Measurements from ENCODE around the gene FAM24B.
"Not testable (repeated sequence)": the region's sequence is repeated elsewhere in the genome, so short reads cannot be mapped to it uniquely, and the experiment has no call there.

FAM24B gene

DNA sequence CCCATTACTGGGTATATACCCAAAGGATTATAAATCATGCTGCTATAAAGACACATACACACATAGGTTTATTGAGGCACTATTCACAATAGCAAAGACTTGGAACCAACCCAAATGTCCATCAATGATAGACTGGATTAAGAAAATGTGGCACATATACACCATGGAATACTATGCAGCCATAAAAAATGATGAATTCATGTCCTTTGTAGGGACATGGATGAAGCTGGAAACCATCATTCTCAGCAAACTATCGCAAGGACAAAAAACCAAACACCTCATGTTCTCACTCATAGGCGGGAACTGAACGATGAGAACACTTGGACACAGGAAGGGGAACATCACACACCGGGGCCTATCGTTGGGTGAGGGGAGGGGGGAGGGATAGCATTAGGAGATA lies 21.3 kb downstream of the FAM24B start:
- not testable (repeated sequence) for DNase-seq

DNA sequence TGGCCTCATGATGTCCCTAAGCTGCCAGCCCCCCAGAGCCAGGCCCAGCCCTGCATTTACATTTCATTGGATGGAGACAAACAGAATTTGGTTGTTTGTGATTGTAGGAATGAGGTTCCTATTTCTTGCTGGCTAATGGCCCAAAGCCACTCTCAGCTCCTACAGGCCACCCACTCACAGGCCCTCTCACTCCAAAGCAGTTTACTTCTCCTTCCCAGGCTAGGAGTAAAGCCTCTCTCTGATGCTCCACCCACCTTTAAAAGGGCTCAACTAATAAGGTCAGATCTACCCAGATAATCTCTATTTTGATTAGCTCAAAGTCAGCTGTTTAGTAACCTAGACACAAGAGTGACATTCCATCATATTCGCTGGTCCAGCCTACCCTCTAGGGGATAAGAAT lies 22.5 kb downstream of the FAM24B start:
- DNase-seq = no peak

DNA sequence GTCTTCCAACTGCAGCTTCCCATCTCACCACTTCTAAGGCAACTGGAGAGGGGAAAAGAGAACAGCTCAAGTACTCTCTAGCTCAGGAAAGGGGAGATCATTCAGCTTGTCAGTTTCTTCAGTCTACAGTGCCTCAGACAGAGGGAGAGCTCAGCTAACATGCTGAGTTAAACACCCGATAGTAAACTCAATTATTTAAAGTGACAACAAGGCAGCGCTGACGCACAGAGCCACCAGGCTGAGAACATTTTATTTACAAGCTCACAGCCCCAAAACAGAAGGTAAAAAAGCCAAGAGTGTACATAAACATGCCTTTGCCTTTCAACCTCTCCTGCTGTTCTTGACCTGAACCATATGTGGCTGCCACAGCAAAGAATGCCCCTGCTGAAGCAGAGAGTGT lies 23.6 kb downstream of the FAM24B start:
- no peak for DNase-seq

DNA sequence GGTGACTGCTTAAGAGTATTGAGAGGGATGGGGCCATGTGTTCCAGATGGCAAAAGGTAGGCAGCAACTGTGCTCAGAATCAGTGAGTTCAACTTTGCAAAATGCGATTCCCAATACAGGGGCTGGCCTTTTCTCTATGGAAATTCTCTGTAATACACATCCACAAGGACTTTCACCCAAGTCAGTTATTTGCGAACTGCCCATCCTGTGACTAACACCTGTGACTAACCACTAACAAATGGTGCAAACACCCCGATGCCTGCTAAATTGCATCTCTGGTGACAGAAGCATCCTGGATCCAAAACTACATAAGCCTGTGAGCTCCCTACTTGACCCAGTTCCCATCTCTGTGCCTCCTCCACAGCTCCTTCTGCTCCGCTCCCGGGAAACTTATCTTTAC lies 24.7 kb downstream of the FAM24B start:
- DNase-seq = no peak

DNA sequence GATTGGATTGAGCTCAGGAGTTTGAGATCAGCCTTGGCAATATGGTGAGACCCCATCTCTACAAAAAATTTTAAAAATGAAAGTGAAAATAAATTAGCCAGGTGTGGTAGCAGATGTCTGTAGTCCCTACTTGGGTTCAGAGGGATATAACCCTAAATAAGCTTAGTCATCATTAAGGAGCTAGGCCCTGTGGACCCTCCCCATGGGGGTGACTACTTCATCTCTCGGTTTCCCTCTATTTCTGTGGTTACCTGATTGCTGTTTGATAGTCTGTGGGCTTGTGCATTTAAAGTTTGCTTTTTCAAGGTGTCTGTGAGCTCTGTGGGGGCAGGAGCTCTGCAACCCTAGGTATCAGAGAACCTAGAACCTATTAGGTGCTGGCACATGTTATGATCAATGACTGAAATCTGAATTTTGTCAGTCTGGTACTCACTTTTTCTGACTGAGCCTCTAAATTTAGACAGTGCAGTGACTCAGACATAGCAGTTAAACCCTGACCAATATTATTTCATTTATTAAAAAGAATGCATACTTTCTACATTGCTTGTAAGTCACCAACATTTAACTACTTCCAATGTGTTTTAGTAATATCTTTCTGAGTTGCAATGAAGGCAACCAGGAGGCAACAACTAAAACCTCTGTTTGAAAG lies 25.6 kb downstream of the FAM24B start:
- no peak for DNase-seq

DNA sequence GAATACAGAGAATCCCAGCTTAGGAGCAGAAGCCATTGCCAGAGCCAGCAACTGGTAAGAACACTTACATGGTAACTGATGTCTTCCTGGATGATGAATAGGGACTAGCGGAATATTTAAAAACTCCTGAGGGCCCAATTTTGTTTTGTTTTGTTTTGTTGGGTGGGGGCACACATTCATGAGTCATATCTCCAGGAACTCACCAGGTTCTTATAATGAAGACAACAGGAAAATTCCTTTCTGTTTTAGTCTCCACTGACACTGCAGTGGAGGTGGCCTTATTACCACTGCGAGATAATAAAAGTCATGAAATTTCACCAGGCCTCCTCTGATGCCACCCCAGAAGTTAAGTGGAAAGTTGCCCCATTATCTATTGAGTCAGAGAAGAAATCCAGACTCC lies 27.1 kb downstream of the FAM24B start:
- DNase-seq = no peak

DNA sequence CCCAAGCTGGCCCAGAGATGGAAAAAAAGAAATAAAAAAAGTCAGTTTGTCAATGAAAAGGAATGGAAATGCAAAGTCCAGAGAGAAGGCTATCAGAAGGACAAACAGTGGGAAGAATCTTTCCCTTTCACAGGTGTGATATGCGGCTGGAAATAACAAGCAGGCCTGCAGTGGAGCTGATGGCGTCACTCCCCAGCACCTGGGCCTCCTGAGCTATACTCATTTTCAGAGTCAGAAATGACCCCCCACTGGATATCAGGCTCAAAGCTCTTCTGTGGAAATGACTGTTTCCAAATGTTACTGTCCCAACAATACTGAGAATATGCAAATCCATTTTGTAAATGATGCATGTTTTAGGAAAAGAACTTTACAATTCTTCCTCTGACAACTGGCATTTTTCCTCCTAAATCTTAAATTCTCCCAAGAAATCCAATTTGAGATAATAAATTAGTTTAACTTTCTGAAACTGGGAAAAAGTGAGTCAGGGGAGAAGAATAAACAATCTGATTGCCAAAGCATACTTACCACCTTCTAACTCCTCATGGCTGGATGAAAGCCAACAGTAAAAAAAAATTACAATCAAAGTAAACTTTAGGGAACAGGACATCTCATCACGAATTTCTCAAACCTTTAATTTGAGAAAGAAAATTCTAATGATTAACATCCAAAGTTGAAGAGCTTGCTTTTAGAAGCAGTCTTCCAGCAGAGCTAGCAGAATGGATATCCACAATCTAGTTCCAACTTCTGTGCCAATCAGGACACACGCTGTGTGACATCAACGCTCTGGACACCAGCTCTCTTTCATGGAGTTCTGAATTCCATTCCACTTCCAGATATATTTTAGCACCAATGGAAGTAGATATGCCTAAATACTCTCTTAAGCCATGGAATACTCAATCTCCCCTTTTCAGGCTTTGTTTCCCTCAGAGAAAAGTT lies 28.4 kb downstream of the FAM24B start:
- DNase-seq = no peak

DNA sequence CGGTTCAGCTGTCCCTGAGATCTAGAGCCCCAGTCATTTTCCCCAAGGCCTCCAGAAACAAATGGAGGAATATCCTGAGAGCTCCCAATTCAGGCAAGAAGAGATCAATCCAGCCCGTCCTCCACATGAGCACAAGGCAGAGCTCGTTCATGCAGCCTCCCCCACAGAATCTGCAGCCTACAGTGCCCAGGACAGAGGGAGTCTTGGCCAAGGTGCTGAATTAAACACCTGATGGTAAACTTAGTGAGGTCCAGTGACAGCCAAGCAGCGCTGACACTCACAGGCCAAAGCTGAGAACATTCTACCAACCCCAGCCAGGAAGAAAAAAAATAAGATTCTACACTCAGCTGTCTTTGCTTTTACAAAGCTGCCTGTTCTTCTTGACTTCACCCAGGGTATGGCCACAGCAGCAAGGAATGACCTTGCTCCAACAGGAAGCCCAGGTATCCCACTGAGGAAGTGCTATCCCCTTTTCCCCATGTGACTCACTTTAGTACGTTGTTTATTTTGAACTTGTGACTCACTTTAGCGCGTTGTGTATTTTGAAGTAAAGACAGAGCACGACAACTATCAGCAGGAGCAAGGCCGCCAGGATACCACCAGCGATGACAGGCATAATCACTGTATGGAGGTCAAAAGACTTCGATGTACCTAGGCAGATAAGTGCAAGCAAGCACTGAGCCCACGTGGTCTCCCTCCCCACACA lies 29.3 kb downstream of the FAM24B start:
- DNase-seq = no peak

DNA sequence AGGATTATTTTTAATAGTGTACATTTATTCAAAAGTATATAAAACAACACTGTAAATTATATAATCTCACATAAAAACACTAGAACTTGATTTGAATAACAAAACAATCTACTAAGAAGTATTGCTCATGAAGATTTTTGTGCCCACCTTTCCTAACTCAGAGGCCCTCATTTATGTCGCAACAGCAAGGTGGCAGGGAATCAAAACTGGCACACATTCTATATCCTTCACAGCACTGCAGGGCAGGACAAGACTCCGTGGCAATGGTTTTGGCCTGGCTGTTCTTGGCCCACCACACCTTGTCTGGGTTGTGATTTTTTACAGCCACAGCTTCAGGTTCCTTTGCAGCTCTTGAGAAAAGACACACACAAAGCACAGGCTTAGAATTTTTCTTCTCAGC lies 30.3 kb downstream of the FAM24B start:
- DNase-seq = no peak

DNA sequence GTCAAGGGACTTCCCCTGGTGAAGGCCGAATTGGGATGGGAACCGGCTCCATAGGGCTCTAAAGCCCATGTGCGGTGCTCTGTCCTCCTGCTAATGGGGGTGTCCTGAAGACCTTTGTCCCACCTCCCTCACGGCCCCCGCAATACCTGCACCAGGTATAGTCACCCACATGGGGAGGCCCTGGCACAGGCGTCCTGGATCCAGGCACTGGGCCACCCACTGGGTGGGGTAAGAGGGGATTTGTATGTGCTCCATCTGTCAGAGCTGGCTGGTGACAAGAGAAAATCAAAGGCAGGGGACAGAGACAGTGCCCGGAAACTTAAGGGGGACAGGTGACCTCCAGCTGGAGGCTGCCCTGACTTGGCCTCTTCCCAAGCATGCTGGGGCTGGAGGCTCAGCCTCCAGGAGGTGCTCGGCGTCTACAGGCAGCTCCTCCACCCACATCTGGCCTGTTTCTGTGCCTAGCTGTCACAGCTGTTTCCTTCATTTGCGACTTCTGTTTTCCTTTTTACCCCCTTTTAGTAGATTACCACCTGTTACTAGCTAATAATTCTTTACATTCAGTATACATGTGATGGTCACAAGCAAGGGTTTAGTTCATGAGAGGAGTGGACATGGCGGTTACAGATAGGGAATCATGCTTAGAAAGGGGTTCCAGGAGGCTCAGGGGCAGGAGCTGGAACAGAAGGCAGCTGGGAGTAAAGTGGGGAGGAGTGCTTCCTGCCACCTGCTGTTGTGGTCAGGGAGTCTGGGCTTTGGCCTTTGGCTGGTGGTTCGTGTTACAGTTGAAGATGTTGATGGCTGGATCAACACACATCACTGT lies 31.4 kb downstream of the FAM24B start:
- DNase-seq = no peak

DNA sequence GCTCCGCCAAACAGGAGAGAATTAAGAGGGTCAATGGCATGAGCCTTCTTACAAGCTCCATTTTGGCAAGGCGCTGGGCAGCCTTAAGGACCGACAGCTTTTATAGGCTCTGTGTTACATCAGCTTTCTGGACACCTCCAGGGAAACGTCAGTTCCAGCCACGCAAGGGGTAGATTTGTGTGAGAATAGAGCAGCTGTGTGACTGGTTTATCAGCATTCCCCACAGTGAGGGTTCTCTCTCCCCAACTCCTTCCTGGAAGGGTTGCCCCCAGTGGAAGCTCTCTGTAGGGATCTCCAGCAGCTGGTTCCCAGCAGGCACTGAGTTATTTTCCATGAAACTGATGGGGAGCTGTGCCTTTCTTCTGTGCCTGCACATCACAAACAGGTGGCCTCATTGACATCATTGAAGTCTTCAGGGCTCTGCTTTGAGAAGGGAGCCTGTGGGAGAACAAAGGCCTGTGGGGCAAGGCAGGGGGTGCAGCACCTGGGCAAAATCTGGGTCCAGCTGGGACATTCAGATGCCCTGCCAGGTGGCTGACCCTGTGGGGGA lies 33.5 kb downstream of the FAM24B start, which contains the start of gene CUZD1:
CUZD1 (minus strand) TSS at position 75 of the 550 bp plus-strand sequence; CDS start at position 61, 14 bp downstream.
- no peak for DNase-seq

DNA sequence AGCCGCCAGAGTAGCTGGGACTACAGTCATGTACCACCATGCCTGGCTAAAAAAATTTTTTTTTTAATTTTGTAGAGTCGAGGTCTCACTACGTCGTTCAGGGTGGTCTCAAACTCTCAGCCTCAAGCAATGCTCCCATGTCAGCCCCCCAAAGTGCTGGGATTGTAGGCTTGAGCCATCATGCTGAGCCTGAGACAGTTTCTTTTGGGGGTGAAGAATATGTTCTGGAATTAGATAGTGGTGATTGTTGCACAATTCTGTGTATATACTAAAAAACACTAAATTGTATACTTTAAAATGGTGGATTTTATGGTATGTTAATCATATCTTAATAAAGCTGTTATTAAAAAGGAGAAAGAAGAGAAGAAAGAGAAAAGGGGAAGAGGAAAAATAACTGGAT lies 35.2 kb downstream of the FAM24B start:
- no peak for DNase-seq

DNA sequence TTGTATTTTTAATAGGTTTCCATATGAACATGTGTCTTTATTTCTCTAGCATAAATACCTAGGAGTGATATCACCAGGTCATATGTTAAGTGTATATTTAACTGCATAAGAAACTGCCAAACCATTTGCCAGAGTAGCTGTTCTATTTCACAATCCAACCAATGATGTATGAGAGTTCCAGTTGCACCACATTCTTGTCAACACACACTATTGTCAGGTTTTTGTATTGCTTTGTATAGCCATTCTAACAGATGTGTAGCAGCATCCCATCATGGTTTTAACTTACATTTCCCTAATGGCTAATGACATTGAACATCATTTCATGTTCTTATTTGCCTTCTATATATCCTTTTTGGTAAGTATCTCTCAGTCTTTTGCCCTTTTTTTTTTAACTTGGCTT lies 37.8 kb downstream of the FAM24B start:
- no peak for DNase-seq

DNA sequence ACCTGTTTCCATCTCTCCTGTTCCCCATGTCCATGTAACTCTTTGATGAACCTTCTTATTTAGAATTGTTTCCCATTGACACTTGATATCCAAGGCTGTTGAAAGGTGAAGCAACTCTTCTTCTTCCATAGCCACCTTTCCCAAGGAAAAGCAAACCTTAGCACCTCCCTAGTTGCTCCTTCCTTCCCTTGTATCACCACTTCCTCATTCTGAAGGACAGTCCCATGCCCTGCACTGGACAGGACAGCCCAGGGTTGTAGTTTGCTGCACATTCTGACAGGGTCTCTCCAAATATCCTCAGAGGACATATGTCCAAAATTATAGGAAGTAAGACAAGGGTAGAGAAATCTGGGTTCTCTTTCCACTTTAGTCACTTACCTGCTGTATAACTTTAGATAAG lies 39.9 kb downstream of the FAM24B start:
- DNase-seq = no peak

DNA sequence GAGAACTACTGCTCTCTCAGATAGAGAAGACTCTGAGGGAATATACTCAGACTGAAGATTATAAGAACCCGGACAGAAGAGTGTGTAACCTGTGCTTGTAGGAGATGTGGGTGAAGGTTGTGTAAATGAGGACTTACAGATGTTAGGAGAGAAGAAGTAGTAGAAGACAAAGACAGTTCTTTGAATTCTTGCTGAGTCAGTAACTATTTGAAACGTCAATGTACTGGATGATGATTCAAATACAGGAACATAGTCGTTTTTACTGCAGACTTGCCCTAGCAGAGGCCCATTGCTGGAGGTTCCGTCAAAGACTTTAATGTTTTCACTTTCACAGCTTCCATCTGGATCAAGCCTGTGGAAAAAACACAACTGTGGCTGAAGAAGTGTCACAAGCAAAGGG lies 40.5 kb downstream of the FAM24B start:
- no peak for DNase-seq

DNA sequence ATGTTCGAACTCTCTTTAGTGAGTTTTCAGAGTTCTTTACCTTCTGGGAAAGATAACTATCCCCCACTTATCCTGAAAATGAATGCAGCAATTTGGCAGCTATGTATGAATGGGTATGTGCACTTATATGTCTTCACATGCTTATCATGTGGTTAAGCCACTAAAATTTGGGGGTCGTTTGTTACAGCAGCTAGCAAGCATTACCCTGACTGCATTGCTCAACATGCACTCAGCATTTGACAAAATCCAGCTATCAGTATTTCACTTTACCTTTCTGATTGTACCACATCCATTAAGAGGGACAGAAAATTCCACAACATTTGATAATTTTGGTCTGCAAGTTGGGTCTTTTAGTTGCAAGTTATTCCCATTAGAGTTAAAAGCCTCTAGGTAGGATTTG lies 43.5 kb downstream of the FAM24B start:
- no peak for DNase-seq

DNA sequence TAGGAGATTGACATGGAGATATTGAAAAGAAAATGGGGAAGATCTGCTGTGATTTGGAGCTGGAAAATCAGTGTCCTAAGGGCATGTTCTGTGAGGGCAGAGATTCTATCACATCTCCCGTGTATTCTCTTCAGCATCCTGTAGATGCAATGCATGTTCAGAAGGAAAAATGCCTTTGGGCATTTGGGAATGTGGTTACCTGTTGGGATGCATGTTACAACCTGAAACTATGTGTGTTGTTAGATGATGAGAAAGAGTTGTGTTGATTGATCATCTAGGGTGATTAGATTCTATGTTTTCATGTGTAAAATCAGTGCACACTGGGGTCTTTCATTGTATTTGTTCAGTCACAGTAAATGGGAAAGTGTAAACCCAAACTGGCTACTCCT lies 48.4 kb downstream of the FAM24B start:
- DNase-seq = no peak

DNA sequence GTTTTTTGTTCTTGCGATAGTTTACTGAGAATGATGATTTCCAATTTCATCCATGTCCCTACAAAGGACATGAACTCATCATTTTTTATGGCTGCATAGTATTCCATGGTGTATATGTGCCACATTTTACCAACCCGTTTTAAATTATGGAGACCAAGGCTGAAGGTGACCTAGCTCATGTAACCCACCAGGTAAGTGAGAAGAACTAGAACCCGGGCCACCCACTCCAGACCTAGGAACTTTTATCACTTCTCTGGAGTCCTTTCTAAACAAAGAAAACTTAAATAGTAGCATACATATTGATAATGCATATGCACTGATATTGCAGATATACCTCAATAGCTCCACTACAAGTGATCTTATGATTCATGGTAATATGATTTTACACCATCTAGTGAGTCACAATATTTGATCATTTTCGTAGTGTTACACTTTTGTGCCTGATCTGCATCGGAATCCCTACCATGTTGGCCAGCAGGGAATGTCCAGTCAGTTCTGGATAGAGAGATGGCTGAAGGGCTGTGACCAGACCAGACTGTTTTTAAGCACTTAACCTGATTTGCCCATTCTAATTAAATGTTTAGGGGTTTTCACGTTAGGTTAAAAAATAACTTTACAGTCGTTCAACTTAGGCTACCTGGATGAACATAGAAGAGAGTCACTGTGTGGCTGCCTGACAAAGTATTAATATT lies 49.0 kb downstream of the FAM24B start:
- no peak for DNase-seq

DNA sequence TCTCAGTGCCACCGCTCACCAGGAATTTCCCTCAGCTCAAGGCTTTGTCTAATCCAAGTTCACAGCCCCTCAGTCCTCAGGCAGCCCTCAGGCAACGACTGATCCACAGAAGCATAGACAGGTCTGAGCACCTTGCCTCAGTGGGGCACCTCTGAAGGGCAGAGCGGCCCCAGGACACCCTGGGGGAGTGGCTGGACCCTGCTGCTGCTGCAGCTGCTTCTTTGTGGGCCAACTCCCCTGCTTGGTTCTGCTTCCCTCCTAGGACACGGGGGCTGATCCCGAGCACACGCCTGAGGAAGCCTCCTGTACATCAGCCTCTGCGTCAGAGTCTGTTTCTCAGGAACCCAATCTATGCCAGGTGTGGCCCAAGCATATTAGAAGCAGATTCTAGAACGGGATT lies 49.9 kb downstream of the FAM24B start:
- DNase-seq = no peak

DNA sequence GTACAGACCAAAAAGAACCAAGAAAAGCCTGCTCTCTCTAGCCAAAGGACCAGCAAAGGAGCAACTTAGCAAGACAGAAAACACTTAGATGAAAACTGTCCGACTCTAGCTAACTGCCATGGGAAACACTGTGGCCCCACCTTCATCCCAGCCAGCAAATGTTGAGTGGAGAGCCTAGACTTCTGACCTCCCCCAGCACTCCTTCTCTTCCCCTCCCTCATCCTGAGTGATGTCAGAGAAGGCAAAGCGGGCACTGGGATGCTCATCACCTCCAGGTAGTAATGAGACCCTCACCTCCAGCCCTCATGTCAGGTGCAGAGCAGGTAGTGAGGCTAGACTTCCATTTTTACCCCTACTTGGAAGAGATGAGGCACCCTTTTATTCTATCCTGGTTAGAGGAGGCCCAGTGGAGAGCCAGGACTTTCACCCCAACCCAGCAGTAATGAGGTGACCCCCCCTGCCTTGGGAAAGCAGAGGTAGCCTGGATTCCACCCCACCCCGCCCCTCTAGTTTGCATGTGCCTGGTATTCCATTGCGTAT lies 50.6 kb downstream of the FAM24B start:
- no peak for DNase-seq

DNA sequence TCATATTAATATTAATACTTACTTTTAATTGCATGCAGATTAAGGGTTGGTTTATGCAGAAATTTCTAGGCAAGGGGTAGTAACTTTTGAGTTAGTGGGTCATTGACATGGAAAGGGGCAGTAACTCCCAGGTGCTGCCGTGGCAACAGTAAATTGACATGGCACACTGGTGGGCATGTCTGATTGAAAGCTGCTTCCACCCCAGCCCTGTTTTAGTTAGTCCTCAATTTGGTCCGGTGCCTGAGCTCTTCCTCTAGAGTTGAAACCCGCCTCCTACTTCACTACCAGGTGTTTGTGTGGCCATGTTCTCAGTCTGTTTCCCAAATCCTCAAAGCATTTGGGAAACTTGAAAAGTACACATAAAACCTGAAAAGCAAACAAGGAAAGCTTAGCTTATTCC lies 52.1 kb downstream of the FAM24B start:
- no peak for DNase-seq

Measured in CD4-positive, alpha-beta T cell treated with Interleukin-17A for 1 hour (primary cell).